HCT116 (cell line): ENCODE measurements around the gene SEMA4A. TPM values are rescaled to one million over a fixed set of nuclear protein-coding genes. Genes with fewer than 3 reads are reported as not detected.
A peak's percentile ranks its signal among the peaks of the same experiment; 100 is the strongest.

Experiments used
- ATAC-seq: fragments of 200-7000 bp; cut with Tn5 transposase; 2 replicates; pipeline ENCODE4 v1.9.1; 2020; ENCODE audit warnings: mild to moderate bottlenecking, moderate library complexity
- BruUV-seq: library from RNA; stranded (reverse); fragments of 400-500 nt; replicated peaks from 2 replicates; lab custom pipeline; 2021; lab: Mats Ljungman, UMichigan
- CTCF ChIA-PET: fragments of 300-600 bp; sonication (Branson Sonifier 250); formaldehyde crosslinking; loops from one replicate; lab custom pipeline; 2021; ENCODE audit warnings: antibody characterized with exemption; lab: Charles Lee
- POLR2A ChIA-PET: fragments of 300-600, 350-600 bp; sonication (Branson Sonifier 250); formaldehyde crosslinking; loops from one replicate; lab custom pipeline; 2021; ENCODE audit warnings: antibody characterized with exemption; lab: Charles Lee
- RAD21 ChIA-PET, 2 experiments: fragments of 300-600 bp; sonication (Branson Sonifier 250); formaldehyde crosslinking; loops; one replicate each; lab custom pipeline; 2023; ENCODE audit warnings: low total read pairs in 2 of 2; ENCODE audit not compliant: uncharacterized antibody in 2 of 2, unreplicated experiment in 2 of 2, low non-redundant PET in 1 of 2; lab: Charles Lee
- DNase-seq: peaks from one replicate; pipeline ENCODE4 v3.0.0-alpha.2; 2010; ENCODE audit warnings: low read depth, low spot score
- H2AFZ ChIP-seq: fragments of 200-600 bp; shearing (Covaris generic), sonication (generic); 2 replicates; pipeline ENCODE4 v1.6.1; 2017; ENCODE audit warnings: low read depth, mixed run types, mixed read lengths, antibody characterized with exemption, low read length; ENCODE audit not compliant: poor library complexity, severe bottlenecking
- H3K27ac ChIP-seq: 2 replicates; pipeline ENCODE4 v1.5.1; 2012; ENCODE audit warnings: low read depth, low read length
- H3K27me3 ChIP-seq: fragments of 200-600 bp; sonication (generic); 2 replicates; pipeline ENCODE4 v1.6.1; 2016; ENCODE audit warnings: mixed run types, low read length, mixed read lengths; ENCODE audit not compliant: insufficient read depth
- H3K36me3 ChIP-seq, 2 experiments: fragments of 200-500 bp in 1 of 2; fragments of 200-600 bp in 1 of 2; sonication (Bioruptor generic) in 1 of 2; sonication (generic) in 1 of 2; 2 replicates each; pipeline versions ENCODE4 v1.5.1 to v1.6.1; 2014 to 2016; ENCODE audit warnings: low read length in 2 of 2, inconsistent platforms in 1 of 2, mixed read lengths in 1 of 2, mixed run types in 1 of 2; ENCODE audit not compliant: insufficient read depth in 2 of 2, control insufficient read depth in 1 of 2
- H3K4me1 ChIP-seq, 2 experiments: fragments of 200-600 bp in 1 of 2; sonication (generic) in 1 of 2; 2 replicates each; pipeline versions ENCODE4 v1.5.1 to v1.6.1; 2012 to 2017; ENCODE audit warnings: low read length in 2 of 2, inconsistent platforms in 1 of 2, mild to moderate bottlenecking in 1 of 2, mixed read lengths in 1 of 2, mixed run types in 1 of 2, moderate library complexity in 1 of 2; ENCODE audit not compliant: insufficient read depth in 2 of 2, control insufficient read depth in 1 of 2
- H3K4me2 ChIP-seq: fragments of 200-600 bp; sonication (generic); 2 replicates; pipeline ENCODE4 v1.6.1; 2017; ENCODE audit warnings: mixed run types, low read length, mixed read lengths
- H3K4me3 ChIP-seq, 2 experiments: fragments of 200-600 bp in 1 of 2; sonication (generic) in 1 of 2; replicated peaks in 1 of 2; 2 replicates each; pipeline ENCODE4 v1.5.1; 2011 to 2016; ENCODE audit warnings: low read length in 2 of 2, control low read depth in 1 of 2, low read depth in 1 of 2, mild to moderate bottlenecking in 1 of 2, mixed read lengths in 1 of 2, mixed run types in 1 of 2
- H3K79me2 ChIP-seq: fragments of 200-600 bp; sonication (generic); 2 replicates; pipeline ENCODE4 v1.6.1; 2017; ENCODE audit warnings: mild to moderate bottlenecking, mixed run types, low read length, moderate library complexity, mixed read lengths; ENCODE audit not compliant: insufficient read depth
- H3K9ac ChIP-seq: fragments of 200-600 bp; sonication (generic); 2 replicates; pipeline ENCODE4 v1.6.1; 2016; ENCODE audit warnings: low read length, mixed read lengths
- H3K9me2 ChIP-seq: fragments of 200-600 bp; sonication (generic), shearing (Covaris generic); 2 replicates; pipeline ENCODE4 v1.6.1; 2017; ENCODE audit warnings: mixed run types, mild to moderate bottlenecking, moderate library complexity; ENCODE audit not compliant: insufficient read depth
- H3K9me3 ChIP-seq, 2 experiments: fragments of 200-500 bp in 1 of 2; fragments of 200-600 bp in 1 of 2; sonication (Bioruptor generic) in 1 of 2; sonication (generic) in 1 of 2; 2 replicates each; pipeline ENCODE4 v1.6.1; 2014 to 2017; ENCODE audit warnings: low read length in 2 of 2, mixed read lengths in 2 of 2, inconsistent platforms in 1 of 2, low read depth in 1 of 2, mild to moderate bottlenecking in 1 of 2, mixed run types in 1 of 2, moderate library complexity in 1 of 2; ENCODE audit not compliant: control insufficient read depth in 1 of 2, insufficient read depth in 1 of 2
- H4K20me1 ChIP-seq: fragments of 200-600 bp; sonication (generic), shearing (Covaris generic); 2 replicates; pipeline ENCODE4 v1.6.1; 2017; ENCODE audit warnings: mixed run types, mild to moderate bottlenecking, moderate library complexity; ENCODE audit not compliant: insufficient read depth
- ATF3 ChIP-seq: IDR thresholded peaks from 2 replicates; pipeline ENCODE4 v1.6.1; 2012
- CEBPB ChIP-seq: IDR thresholded peaks from 2 replicates; pipeline ENCODE4 v1.6.1; 2012; ENCODE audit warnings: low read depth
- CTCF ChIP-seq, 3 experiments: fragments of 200-600 bp in 1 of 3; sonication (generic) in 1 of 3; IDR thresholded peaks in 2 of 3; conservative IDR thresholded peaks in 1 of 3; 2 replicates each; pipeline ENCODE4 v1.5.1; 2012 to 2017; ENCODE audit warnings: low read depth in 2 of 3, low read length in 2 of 3, antibody characterized with exemption in 1 of 3, borderline replicate concordance in 1 of 3, control low read depth in 1 of 3, mild to moderate bottlenecking in 1 of 3, mixed read lengths in 1 of 3, mixed run types in 1 of 3, moderate library complexity in 1 of 3; ENCODE audit not compliant: insufficient read depth in 1 of 3
- EGR1 ChIP-seq: IDR thresholded peaks from 2 replicates; pipeline ENCODE4 v1.6.1; 2012; ENCODE audit warnings: low read depth
- EZH2 ChIP-seq: fragments of 200-600 bp; sonication (generic); IDR thresholded peaks from 2 replicates; pipeline ENCODE4 v1.6.1; 2017; ENCODE audit warnings: antibody characterized with exemption, mixed run types
- EZH2phosphoT487 ChIP-seq: fragments of 200-600 bp; IDR thresholded peaks from 2 replicates; pipeline ENCODE4 v1.6.1; 2018; ENCODE audit warnings: antibody characterized with exemption, borderline replicate concordance
- FOSL1 ChIP-seq: IDR thresholded peaks from 2 replicates; pipeline ENCODE4 v1.6.1; 2012; ENCODE audit warnings: low read depth
- JUND ChIP-seq: IDR thresholded peaks from 2 replicates; pipeline ENCODE4 v1.6.1; 2012
- POLR2A ChIP-seq: IDR thresholded peaks from 2 replicates; pipeline ENCODE4 v1.7.0; 2011; ENCODE audit warnings: borderline replicate concordance; ENCODE audit not compliant: insufficient read depth, insufficient read length; ENCODE audit errors: extremely low read depth
- POLR2AphosphoS5 ChIP-seq: IDR thresholded peaks from 2 replicates; pipeline ENCODE4 v1.6.1; 2011; ENCODE audit warnings: mild to moderate bottlenecking, low read depth, low read length, moderate library complexity
- RAD21 ChIP-seq: IDR thresholded peaks from 2 replicates; pipeline ENCODE4 v1.6.1; 2012; ENCODE audit warnings: low read depth, mild to moderate bottlenecking
- REST ChIP-seq: IDR thresholded peaks from 2 replicates; pipeline ENCODE4 v1.6.1; 2012; ENCODE audit warnings: low read depth
- SIN3A ChIP-seq: IDR thresholded peaks from 2 replicates; pipeline ENCODE4 v1.6.1; 2012; ENCODE audit warnings: low read depth
- SP1 ChIP-seq: IDR thresholded peaks from 2 replicates; pipeline ENCODE4 v1.6.1; 2012; ENCODE audit warnings: low read depth
- SRF ChIP-seq: IDR thresholded peaks from 2 replicates; pipeline ENCODE4 v1.6.1; 2012; ENCODE audit warnings: low read depth
- YY1 ChIP-seq: IDR thresholded peaks from 2 replicates; pipeline ENCODE4 v1.6.1; 2011; ENCODE audit warnings: low read length, low read depth, moderate library complexity, mild to moderate bottlenecking; ENCODE audit not compliant: insufficient replicate concordance; ENCODE audit errors: extremely low read depth
- ZFX ChIP-seq: fragments of 450-650 bp; IDR thresholded peaks from 2 replicates; pipeline ENCODE4 v1.6.1; 2017
- ZNF274 ChIP-seq: fragments of 200-500 bp; sonication (Bioruptor generic); IDR thresholded peaks from 2 replicates; pipeline ENCODE4 v1.6.1; 2014; ENCODE audit warnings: mild to moderate bottlenecking, low read depth, low read length, inconsistent platforms
- intact Hi-C: fragments of 100-400 bp; cut with micrococcal nuclease; formaldehyde crosslinking; loops from 2 replicates; pipeline ENCODE4 v1.10.0; 2022
- total RNA-seq: library from RNA; stranded (reverse); gene quantifications from one replicate; pipeline ENCODE4 v1.2.1, GENCODE V29; 2021; ENCODE audit not compliant: unreplicated experiment

The SEMA4A gene
- total RNA-seq, 1 experiment from 2014 or later = 0.39 TPM

- no peak for DNase-seq
- peak; percentile 39 for ATAC-seq
Measured at GRCh38 chr1:156140879-156141707, 12.3 kb upstream of the SEMA4A start.

More at GRCh38 chr1:156140879-156141707, 12.3 kb upstream of the SEMA4A start:
- CTCF ChIA-PET = interaction anchor here (0.6 to 8.1 kb wide), 6 partner anchors 11 to 315 kb away, joined by 3 to 98 read pairs (median 4); partner anchors contain the start of gene SLC25A44
- Histone ChIP-seq H3K27ac (no peak overlapping the region), H3K4me1 (peaks cover 4 to 11% of the 10 kb centered on the region in 2 experiments), H3K9me2 (no peaks in the 10 kb centered on the region), H3K9ac (no peak overlapping the region), H3K4me3 (no peak overlapping the region), H4K20me1 (no peaks in the 10 kb centered on the region), H2AFZ (no peak overlapping the region), H3K27me3 (no peaks in the 10 kb centered on the region), H3K9me3 (no peaks in the 10 kb centered on the region), H3K36me3 (peaks cover 23 to 39% of the 10 kb centered on the region in 2 experiments), H3K4me2 (no peak overlapping the region), H3K79me2 (peaks cover 7% of the 10 kb centered on the region; the same call in 1 of the 2 replicates)
- POLR2A ChIA-PET = interaction anchor here (0.8 to 1.1 kb wide), 3 partner anchors 10 to 45 kb away, joined by 3 read pairs; no protein-coding TSS in a partner anchor
- TF ChIP-seq POLR2A = no peak
- TF ChIP-seq EZH2 = no peak
- no peak for TF ChIP-seq SRF
- peak; percentile 44; the same call in 1 of the 2 replicates for TF ChIP-seq SIN3A
- peak; percentile 57 for TF ChIP-seq RAD21
- TF ChIP-seq JUND = 0 out of 2 replicates have a peak, but pooled peaks have one; percentile 6
- no peak for TF ChIP-seq REST
- no peak for TF ChIP-seq CEBPB
- no peak for TF ChIP-seq YY1
- no peak for TF ChIP-seq SP1
- peak; percentile 38 to 81 (median 75); a peak in 5 of 6 replicates for TF ChIP-seq CTCF (IDR thresholded peaks at IDR 0.05 in 2 of 3, conservative IDR thresholded peaks at IDR 0.05 in 1 of 3; ENCODE audit: borderline replicate concordance in 1 of 3, insufficient read depth in 1 of 3, low read depth in 2 of 3, low read length in 2 of 3)
- no peak for TF ChIP-seq EGR1
- TF ChIP-seq ZFX = no peak
- no peak for TF ChIP-seq ZNF274
- TF ChIP-seq ATF3 = no peak
- no peak for TF ChIP-seq EZH2phosphoT487
- peak; percentile 59 for TF ChIP-seq POLR2AphosphoS5
- no peak for TF ChIP-seq FOSL1
- RAD21 ChIA-PET = no interaction called here
- BruUV-seq = TSS peak; percentile 30
- intact Hi-C loops = loop anchor here (5.0 to 10.0 kb wide), 2 partner anchors 176 to 304 kb away; no protein-coding TSS in a partner anchor
